NCI-H446 treated with DMSO at 0.1 percent for 48 hours (cell line): ENCODE measurements around the gene RCAN2.
"Not testable (repeated sequence)": the region's sequence is repeated elsewhere in the genome, so short reads cannot be mapped to it uniquely, and the experiment has no call there.

Source experiments
- DNase-seq: peaks from one replicate; lab custom pipeline; 2025; lab: John Stamatoyannopoulos, UW

The RCAN2 gene

DNA sequence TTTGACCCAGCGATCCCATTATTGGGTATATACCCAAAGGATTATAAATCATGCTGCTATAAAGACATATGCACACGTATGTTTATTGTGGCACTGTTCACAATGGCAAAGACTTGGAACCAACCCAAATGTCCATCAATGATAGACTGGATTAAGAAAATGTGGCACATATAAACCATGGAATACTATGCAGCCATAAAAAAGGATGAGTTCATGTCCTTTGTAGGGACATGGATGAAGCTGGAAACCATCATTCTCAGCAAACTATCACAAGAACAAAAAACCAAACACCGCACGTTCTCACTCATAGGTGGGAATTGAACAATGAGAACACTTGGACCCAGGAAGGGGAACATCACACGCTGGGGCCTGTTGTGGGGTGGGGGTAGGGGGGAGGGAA, 103.5 kb downstream of the RCAN2 start:
- DNase-seq, result not testable (repeated sequence)

DNA sequence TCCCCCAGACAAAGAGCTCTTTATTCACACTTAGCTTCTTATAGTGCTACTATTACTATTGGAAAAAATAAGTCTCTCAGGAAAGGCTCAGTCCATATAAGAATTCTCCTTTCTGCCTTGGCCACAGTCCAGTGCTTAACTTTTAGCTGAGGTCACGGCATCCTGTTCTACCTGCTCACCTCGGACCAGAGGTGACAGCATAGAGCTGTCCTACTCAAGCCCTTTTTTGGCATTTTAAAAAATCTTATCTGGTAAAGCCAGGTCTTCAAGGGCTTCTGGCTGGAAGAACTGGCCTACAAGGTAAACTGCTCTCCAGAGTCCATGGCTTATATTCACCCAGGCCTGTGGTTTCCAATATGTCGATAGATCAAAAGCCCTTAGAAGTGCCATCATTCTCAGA, 109.7 kb downstream of the RCAN2 start:
- DNase-seq, result no peak

- DNase-seq, result no peak
Observed at GRCh38 chr6:46381057-46381456, 110.2 kb downstream of the RCAN2 start.

- no peak for DNase-seq
Observed at GRCh38 chr6:46380152-46380807, 111.0 kb downstream of the RCAN2 start.

DNA sequence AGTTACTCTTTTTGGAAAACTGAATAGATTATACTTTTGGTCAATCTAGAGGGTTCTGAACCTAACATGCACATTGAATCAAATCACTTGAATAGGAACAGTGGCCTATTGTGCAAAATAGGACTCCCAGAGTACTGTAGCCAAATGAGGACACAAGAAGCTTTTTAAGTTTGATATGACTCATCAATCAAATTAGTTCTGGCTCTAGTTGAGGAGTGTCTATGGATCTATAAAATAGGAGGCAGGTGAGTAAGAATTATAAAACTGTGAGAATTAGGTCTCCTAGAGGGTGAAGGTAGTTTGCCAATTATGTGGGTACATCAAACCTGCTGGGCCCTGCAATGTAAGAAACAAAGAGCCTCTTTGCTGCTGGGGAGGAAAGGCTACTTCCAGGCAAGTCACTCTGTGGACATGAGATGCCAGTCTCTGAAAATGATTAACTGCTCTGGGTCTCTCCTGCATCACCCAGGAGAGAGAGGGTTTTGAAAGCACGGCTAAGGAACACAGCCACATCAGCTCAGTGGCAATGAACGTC, 112.3 kb downstream of the RCAN2 start:
- DNase-seq, result no peak

DNA sequence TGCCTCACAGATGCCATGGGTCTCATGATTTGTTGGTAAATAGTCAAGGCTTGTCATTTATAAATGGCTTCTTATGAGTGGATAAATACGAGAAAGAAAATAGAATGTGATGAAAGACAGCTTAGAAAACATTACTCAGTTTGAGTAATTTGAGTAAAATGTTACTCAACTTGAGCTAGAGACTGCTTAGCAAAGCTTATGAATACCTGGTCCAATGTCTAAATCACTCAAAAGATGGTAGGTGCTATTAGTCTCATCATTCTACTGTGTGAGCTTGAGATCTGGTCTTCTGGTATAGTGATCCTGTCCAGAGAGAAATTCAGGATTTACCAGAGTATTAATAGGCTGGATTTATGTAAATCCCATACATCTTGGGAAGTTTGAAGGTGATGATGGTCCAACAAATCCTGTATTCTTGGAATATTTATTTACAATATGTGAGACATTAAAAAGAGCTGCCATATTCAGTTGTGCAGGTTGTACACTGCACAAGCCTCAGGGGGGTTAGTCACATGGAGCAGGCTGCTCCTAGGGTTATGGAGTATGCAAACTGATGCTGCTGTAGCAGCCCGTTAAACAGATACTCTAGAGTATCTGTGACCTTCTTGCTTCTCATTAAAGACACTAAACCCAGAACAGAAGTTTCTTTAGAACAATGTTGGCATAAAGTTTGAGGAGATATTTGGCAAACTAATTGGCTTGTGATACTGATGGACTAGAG, 112.9 kb downstream of the RCAN2 start:
- no peak for DNase-seq

DNA sequence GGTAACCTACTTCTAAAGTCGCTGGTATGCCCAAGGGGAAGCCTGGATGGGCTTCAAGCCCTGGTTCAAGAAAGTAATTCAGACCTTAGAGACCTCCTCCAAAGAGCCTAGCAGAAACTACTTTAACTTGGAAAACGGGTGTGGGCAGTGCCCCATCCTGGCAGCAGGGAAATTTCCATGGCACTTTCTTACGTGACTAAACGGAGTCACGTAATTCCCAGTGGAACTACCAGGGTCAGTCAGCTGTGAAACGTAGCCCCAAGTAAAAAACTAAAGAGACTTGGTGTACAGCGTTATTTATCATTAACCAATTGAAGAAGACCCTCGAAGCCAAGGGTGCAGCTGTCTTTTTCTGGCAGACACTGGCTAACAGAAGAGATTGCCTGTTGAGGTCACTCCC, 114.0 kb downstream of the RCAN2 start:
- no peak for DNase-seq

- DNase-seq, result no peak
Observed at GRCh38 chr6:46376562-46377061, 114.6 kb downstream of the RCAN2 start.

GRCh38 chr6:46370622-46371021, 120.6 kb downstream of the RCAN2 start:
- no peak for DNase-seq

- DNase-seq, result no peak
Observed at GRCh38 chr6:46368169-46368536, 123.1 kb downstream of the RCAN2 start.

GRCh38 chr6:46367354-46368168, 123.7 kb downstream of the RCAN2 start:
- DNase-seq, result no peak

GRCh38 chr6:46366190-46366900, 124.9 kb downstream of the RCAN2 start:
- DNase-seq, result no peak

- no peak for DNase-seq
Observed at GRCh38 chr6:46357591-46357990, 133.7 kb downstream of the RCAN2 start.

- no peak for DNase-seq
Observed at GRCh38 chr6:46356543-46356942, 134.7 kb downstream of the RCAN2 start.

- DNase-seq, result no peak
Observed at GRCh38 chr6:46353528-46353927, 137.7 kb downstream of the RCAN2 start.

DNA sequence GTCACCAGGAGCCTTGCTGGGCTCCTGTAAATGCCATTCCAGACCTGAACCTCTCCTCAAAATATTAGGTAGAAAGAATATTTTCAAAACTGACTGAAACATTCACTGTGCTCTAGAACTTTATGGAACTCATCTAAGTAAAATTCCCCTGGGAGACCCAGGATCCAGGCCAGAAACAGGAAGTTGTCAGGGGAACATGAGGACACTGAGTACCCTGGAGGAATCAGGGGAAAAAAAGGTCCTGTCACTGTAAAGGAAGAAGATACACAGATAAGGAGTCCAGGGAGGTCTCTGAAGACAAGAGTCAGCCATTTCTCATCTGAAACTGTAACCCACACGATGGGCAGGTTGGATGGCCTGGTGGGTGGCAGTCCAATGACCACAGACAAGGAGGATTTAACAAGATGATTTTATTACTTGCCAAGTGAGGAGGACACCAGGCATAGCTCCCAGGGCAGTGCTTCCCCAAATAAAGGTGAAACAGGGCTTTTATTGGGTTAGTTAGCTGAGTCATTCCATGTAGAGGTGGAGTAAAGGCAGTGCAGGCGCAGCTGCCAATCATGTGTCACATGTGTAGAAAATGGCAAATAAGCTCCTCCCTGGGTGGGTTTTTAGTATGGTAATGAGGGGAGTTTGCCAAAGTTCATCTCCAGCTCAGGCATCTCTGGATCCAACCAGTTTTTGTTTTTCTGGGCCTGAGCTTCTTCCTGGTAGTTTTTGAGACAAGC, 138.5 kb downstream of the RCAN2 start:
- DNase-seq, result no peak

DNA sequence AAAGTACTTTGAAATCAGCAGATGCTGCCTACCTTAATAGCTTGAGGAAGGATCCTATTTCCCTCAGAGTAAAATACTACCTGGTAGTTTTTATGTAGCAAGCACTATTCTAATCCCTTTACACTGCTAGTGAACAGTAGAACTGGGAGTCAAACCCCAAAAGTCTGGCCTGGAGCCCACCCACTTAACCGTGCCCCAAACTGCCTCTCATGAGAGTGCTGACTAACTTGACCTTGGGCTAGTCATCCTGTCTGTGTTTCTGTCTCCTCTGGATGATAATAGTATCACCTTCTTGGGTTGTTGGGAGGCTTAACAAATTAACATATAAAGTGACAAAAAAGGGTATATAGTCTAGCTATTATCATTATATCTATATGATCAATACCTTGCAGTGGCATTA, 140.5 kb downstream of the RCAN2 start:
- DNase-seq, result no peak

GRCh38 chr6:46347669-46348068, 143.6 kb downstream of the RCAN2 start:
- no peak for DNase-seq

DNA sequence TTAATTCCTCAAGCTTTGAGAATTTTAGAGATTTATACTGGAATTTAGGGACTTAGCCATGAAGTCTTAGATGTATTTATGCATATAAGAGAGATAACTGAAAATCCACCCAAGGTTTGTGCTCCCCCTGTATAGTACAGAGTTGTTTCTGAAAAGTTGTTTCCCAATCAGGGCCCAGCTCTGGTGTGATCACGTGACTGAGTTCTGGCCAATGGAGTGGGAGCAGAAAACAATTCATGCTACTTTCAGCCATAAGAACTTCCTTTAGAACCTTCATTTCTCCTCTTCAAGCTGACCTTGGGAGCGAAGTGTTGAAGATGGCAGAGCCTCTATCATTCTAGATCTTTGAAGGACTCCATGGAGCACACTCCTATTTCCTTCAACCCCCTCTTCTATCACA, 151.0 kb downstream of the RCAN2 start:
- no peak for DNase-seq

- no peak for DNase-seq
Observed at GRCh38 chr6:46338131-46338530, 153.1 kb downstream of the RCAN2 start.

DNA sequence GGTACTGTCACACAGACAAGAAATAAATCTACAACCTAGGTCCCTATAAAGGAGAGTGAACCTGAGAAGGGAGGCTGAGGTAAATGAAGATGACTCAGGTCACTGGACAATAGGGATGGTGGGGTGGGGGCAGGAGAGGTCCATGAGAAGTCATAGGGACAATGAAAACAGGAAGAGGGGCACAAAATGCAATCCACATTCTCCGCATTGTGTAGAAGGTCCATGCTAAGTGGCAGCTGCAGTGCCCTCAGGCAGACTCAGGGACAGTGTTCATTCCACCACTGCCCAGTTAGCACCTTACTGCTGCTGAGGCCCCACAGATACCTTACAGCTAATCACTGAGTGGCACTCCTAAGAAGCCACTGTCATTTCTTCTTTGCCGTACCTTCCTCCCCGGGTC, 156.8 kb downstream of the RCAN2 start:
- no peak for DNase-seq
